Liver (tissue), 3 donors: ENCODE results near the gene VAC14.

Experiments
- EGR1 ChIP-seq, 2 donors: IDR thresholded peaks; 2 replicates each; pipeline ENCODE4 v1.6.1; 2016 to 2018; ENCODE audit warnings: antibody characterized with exemption in 2 of 2, low read depth in 2 of 2
- FOXA1 ChIP-seq: IDR thresholded peaks from 2 replicates; pipeline ENCODE4 v1.6.1; 2016; ENCODE audit warnings: antibody characterized with exemption
- GABPA ChIP-seq, 2 donors: IDR thresholded peaks in 1 of 2; conservative IDR thresholded peaks in 1 of 2; 2 replicates each; pipeline ENCODE4 v1.6.1; 2016; ENCODE audit warnings: antibody characterized with exemption in 2 of 2, mild to moderate bottlenecking in 1 of 2, moderate library complexity in 1 of 2
- JUND ChIP-seq, 2 donors: IDR thresholded peaks; 2 replicates each; pipeline ENCODE4 v1.6.1; 2016; ENCODE audit warnings: antibody characterized with exemption in 2 of 2
- RAD21 ChIP-seq, 2 donors: IDR thresholded peaks; 2 replicates each; pipeline ENCODE4 v1.6.1; 2016; ENCODE audit warnings: antibody characterized with exemption in 2 of 2, mild to moderate bottlenecking in 2 of 2
- SP1 ChIP-seq: IDR thresholded peaks from 2 replicates; pipeline ENCODE4 v1.6.1; 2018; ENCODE audit warnings: antibody characterized with exemption, mild to moderate bottlenecking
- TAF1 ChIP-seq: conservative IDR thresholded peaks from 2 replicates; pipeline ENCODE4 v1.6.1; 2016; ENCODE audit warnings: antibody characterized with exemption, mild to moderate bottlenecking
- YY1 ChIP-seq: IDR thresholded peaks from 2 replicates; pipeline ENCODE4 v1.6.1; 2016; ENCODE audit warnings: antibody characterized with exemption, mild to moderate bottlenecking
- TF ChIP-seq, protein P1 (sequence below): IDR thresholded peaks from 2 replicates; pipeline ENCODE4 v1.6.1; 2016; ENCODE audit warnings: antibody characterized with exemption
- TF ChIP-seq, protein P2 (sequence below): fragments of 150-350 bp; IDR thresholded peaks from 2 replicates; pipeline ENCODE4 v1.5.1; 2017; ENCODE audit warnings: improper control_type of control experiment, low read depth, low read length; ENCODE audit not compliant: missing input control
- TF ChIP-seq, protein P3 (sequence below): IDR thresholded peaks from 2 replicates; pipeline ENCODE4 v1.6.1; 2016; ENCODE audit warnings: antibody characterized with exemption
- TF ChIP-seq, protein P4 (sequence below): IDR thresholded peaks from 2 replicates; pipeline ENCODE4 v1.6.1; 2016; ENCODE audit warnings: antibody characterized with exemption, mild to moderate bottlenecking
- TF ChIP-seq, protein P5 (sequence below): IDR thresholded peaks from 2 replicates; pipeline ENCODE4 v1.6.1; 2016; ENCODE audit warnings: antibody characterized with exemption
- donor health status: healthy.
- donor health status: healthy.

DNA sequence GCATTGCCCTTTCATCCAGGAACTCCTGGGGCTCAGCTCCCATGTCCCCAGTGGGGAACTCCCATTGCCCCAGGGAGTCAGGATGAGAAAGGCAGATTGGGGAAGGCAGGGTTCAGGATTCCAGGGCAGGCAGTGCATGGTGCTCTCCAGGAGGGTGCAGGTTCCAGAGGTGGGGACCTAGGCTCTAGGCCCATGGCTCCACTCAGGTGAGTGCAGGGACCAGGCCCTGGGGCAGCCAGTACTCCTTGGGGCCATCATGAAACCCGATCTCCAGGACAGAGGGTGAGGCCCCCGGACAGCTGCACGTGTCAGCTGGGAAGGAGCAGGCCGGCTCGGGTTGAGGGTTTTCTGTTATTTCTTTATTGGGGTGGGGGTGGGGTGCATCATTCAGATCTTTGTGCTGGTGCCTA is 113.9 kb downstream of the VAC14 start:
- TF ChIP-seq, protein P1, sequence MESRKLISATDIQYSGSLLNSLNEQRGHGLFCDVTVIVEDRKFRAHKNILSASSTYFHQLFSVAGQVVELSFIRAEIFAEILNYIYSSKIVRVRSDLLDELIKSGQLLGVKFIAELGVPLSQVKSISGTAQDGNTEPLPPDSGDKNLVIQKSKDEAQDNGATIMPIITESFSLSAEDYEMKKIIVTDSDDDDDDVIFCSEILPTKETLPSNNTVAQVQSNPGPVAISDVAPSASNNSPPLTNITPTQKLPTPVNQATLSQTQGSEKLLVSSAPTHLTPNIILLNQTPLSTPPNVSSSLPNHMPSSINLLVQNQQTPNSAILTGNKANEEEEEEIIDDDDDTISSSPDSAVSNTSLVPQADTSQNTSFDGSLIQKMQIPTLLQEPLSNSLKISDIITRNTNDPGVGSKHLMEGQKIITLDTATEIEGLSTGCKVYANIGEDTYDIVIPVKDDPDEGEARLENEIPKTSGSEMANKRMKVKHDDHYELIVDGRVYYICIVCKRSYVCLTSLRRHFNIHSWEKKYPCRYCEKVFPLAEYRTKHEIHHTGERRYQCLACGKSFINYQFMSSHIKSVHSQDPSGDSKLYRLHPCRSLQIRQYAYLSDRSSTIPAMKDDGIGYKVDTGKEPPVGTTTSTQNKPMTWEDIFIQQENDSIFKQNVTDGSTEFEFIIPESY, result no peak
- TF ChIP-seq, protein P2, sequence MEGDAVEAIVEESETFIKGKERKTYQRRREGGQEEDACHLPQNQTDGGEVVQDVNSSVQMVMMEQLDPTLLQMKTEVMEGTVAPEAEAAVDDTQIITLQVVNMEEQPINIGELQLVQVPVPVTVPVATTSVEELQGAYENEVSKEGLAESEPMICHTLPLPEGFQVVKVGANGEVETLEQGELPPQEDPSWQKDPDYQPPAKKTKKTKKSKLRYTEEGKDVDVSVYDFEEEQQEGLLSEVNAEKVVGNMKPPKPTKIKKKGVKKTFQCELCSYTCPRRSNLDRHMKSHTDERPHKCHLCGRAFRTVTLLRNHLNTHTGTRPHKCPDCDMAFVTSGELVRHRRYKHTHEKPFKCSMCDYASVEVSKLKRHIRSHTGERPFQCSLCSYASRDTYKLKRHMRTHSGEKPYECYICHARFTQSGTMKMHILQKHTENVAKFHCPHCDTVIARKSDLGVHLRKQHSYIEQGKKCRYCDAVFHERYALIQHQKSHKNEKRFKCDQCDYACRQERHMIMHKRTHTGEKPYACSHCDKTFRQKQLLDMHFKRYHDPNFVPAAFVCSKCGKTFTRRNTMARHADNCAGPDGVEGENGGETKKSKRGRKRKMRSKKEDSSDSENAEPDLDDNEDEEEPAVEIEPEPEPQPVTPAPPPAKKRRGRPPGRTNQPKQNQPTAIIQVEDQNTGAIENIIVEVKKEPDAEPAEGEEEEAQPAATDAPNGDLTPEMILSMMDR, result no peak
- TF ChIP-seq SP1 (no peak), TAF1 (no peak), GABPA (IDR thresholded peaks at IDR 0.05 in 1 of 2, conservative IDR thresholded peaks at IDR 0.05 in 1 of 2) (no peak), JUND (IDR thresholded peaks at IDR 0.05) (no peak), YY1 (no peak), FOXA1 (no peak), EGR1 (IDR thresholded peaks at IDR 0.05; ENCODE audit: low read depth in 2 of 2) (no peak), RAD21 (IDR thresholded peaks at IDR 0.05) (no peak)
- TF ChIP-seq, protein P3, sequence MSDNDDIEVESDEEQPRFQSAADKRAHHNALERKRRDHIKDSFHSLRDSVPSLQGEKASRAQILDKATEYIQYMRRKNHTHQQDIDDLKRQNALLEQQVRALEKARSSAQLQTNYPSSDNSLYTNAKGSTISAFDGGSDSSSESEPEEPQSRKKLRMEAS, result no peak
- TF ChIP-seq, protein P4, sequence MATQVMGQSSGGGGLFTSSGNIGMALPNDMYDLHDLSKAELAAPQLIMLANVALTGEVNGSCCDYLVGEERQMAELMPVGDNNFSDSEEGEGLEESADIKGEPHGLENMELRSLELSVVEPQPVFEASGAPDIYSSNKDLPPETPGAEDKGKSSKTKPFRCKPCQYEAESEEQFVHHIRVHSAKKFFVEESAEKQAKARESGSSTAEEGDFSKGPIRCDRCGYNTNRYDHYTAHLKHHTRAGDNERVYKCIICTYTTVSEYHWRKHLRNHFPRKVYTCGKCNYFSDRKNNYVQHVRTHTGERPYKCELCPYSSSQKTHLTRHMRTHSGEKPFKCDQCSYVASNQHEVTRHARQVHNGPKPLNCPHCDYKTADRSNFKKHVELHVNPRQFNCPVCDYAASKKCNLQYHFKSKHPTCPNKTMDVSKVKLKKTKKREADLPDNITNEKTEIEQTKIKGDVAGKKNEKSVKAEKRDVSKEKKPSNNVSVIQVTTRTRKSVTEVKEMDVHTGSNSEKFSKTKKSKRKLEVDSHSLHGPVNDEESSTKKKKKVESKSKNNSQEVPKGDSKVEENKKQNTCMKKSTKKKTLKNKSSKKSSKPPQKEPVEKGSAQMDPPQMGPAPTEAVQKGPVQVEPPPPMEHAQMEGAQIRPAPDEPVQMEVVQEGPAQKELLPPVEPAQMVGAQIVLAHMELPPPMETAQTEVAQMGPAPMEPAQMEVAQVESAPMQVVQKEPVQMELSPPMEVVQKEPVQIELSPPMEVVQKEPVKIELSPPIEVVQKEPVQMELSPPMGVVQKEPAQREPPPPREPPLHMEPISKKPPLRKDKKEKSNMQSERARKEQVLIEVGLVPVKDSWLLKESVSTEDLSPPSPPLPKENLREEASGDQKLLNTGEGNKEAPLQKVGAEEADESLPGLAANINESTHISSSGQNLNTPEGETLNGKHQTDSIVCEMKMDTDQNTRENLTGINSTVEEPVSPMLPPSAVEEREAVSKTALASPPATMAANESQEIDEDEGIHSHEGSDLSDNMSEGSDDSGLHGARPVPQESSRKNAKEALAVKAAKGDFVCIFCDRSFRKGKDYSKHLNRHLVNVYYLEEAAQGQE, result no peak
- TF ChIP-seq, protein P5, sequence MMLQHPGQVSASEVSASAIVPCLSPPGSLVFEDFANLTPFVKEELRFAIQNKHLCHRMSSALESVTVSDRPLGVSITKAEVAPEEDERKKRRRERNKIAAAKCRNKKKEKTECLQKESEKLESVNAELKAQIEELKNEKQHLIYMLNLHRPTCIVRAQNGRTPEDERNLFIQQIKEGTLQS, result no peak
